ENCODE measurements around the gene TANGO2. TPM values are rescaled to one million over a fixed set of nuclear protein-coding genes. Genes with fewer than 3 reads are reported as not detected.
A peak's percentile ranks its signal among the peaks of the same experiment; 100 is the strongest.

Gene TANGO2
- total and polyA plus RNA-seq, 9 of the 15 experiments (the other 6 are each of a cell fraction or from before 2014, with no cell fraction given), result 15.5 to 94.9 (median 70.1) TPM

- TF ChIP-seq CUX1 (CRISPR knock-in tag; IDR thresholded peaks at IDR 0.05) (no peak), ZBTB43 (CRISPR knock-in tag; IDR thresholded peaks at IDR 0.05) (no peak), COPS2 (conservative IDR thresholded peaks at IDR 0.05) (no peak), PHF8 (IDR thresholded peaks at IDR 0.05; ENCODE audit: borderline replicate concordance, low read length) (no peak), ZNF512 (tag; IDR thresholded peaks at IDR 0.05) (no peak), SIN3A (IDR thresholded peaks at IDR 0.05; ENCODE audit: borderline replicate concordance in 2 of 2, control insufficient read depth in 1 of 2, low read depth in 2 of 2, low read length in 2 of 2) (peak in 1 of 2 experiments; percentile 71; a peak in 1 of 4 replicates), ZNF583 (CRISPR knock-in tag; IDR thresholded peaks at IDR 0.05) (peak; percentile 60), POLR2B (IDR thresholded peaks at IDR 0.05; ENCODE audit: low read depth, partially characterized antibody) (no peak), CHCHD3 (CRISPR knock-in tag; IDR thresholded peaks at IDR 0.05) (no peak), MCM5 (IDR thresholded peaks at IDR 0.05; ENCODE audit: low read depth) (no peak), BRF2 (IDR thresholded peaks at IDR 0.05; ENCODE audit: borderline replicate concordance, insufficient read depth, insufficient read length) (no peak), TFAM (CRISPR knock-in tag; conservative IDR thresholded peaks at IDR 0.05) (no peak), ZKSCAN1 (IDR thresholded peaks at IDR 0.05; ENCODE audit: low read depth, low read length) (peak; percentile 65), ZNF311 (CRISPR knock-in tag; IDR thresholded peaks at IDR 0.05) (peak; percentile 75; the same call in 1 of the 2 replicates), FOXA3 (CRISPR knock-in tag; conservative IDR thresholded peaks at IDR 0.05 in 1 of 2, IDR thresholded peaks at IDR 0.05 in 1 of 2) (no peak), SREBF1 (IDR thresholded peaks at IDR 0.05; ENCODE audit: borderline replicate concordance, low read depth, low read length) (peak; percentile 66; the same call in 1 of the 2 replicates), TEAD2 (tag; IDR thresholded peaks at IDR 0.05) (peak; percentile 40; the same call in 1 of the 2 replicates), RBM39 (optimal IDR thresholded peaks at IDR 0.05; ENCODE audit: low read depth, low read length) (peak; percentile 91)
Observed at GRCh38 chr22:20080776-20081654, 60.1 kb downstream of the TANGO2 start (continued).

All from K562 (cell line).